GM18951 (cell line): Measurements from ENCODE around the gene NEU4.
"Not testable (repeated sequence)": the region's sequence is repeated elsewhere in the genome, so short reads cannot be mapped to it uniquely, and the experiment has no call there.

Experiments
- POLR2A ChIP-seq: IDR thresholded peaks from 4 replicates; pipeline ENCODE4 v1.6.1; 2011; ENCODE audit warnings: mild to moderate bottlenecking; ENCODE audit not compliant: insufficient read length, insufficient read depth; ENCODE audit errors: extremely low read depth
- in situ Hi-C: fragments of 300-500 bp; cut with MboI; formaldehyde crosslinking; loops from one replicate; pipeline ENCODE4 v1.12.0; 2022; ENCODE audit warnings: low sequenced_read_pairs, mixed read lengths, inconsistent platforms; ENCODE audit not compliant: unreplicated experiment

Gene NEU4, protein sequence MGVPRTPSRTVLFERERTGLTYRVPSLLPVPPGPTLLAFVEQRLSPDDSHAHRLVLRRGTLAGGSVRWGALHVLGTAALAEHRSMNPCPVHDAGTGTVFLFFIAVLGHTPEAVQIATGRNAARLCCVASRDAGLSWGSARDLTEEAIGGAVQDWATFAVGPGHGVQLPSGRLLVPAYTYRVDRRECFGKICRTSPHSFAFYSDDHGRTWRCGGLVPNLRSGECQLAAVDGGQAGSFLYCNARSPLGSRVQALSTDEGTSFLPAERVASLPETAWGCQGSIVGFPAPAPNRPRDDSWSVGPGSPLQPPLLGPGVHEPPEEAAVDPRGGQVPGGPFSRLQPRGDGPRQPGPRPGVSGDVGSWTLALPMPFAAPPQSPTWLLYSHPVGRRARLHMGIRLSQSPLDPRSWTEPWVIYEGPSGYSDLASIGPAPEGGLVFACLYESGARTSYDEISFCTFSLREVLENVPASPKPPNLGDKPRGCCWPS

DNA sequence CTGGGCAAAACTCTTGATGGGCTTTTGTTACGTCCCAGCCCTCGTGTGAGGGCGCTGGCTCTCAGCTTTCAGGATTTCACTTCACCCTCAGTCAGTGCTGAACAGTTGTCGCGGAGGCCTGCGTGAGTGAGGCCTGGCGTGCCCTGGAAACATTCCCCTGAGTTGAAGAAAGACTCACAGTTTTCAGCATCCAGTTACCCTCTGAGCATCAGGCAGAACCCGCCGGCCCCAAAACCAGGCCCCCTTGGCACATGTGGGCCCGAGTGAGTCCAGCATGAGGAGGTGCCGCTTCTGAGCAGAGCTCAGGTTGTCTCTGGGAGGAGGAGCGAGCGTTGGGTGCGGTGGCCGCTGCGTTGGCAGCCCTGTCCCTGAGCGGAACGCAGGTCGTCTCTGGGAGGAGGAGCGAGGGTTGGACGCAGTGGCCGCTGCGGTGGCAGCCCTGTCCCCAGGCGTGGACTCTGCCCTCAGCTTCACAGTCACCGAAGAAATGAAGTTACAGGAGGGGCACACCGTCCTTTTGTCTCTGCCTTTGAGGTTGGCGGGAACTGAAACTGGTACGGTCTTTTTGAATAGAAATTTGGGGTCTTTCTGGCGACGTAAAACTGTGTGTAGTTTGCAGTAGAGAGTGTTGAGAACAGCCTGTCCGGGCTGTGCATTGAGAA is at the start of gene NEU4:
NEU4 (plus strand) TSS at position 473 of the 662 bp plus-strand sequence. CDS start 5,292 bp downstream, outside the sequence.
- no peak for TF ChIP-seq POLR2A
- in situ Hi-C loops, result no loop called here

DNA sequence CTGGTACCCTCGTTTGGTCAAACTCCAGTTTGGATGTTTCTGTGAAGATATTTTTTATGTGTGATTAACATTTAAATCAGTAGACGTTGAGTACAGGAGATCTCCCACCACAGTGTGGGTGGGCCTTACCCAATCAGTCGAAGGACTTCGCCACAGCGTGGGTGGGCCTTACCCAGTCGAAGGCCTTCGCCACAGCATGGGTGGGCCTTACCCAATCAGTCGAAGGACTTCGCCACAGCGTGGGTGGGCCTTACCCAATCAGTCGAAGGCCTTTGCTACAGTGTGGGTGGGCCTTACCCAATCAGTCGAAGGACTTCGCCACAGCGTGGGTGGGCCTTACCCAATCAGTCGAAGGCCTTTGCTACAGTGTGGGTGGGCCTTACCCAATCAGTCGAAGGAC is 49.1 kb upstream of the NEU4 start:
- in situ Hi-C loops, result not testable (repeated sequence)

DNA sequence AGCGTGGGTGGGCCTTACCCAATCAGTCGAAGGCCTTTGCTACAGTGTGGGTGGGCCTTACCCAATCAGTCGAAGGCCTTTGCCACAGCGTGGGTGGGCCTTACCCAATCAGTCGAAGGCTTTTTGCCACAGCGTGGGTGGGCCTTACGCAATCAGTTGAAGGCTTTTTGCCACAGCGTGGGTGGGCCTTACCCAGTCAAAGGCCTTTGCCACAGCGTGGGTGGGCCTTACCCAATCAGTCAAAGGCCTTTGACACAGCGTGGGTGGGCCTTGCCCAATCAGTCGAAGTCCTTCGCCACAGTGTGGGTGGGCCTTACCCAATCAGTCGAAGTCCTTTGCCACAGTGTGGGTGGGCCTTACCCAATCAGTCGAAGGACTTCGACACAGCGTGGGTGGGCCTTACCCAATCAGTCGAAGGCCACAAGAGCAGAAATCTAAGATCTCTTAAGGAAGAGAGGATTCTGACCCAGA is 48.7 kb upstream of the NEU4 start:
- in situ Hi-C loops, result no loop called here
- no peak for TF ChIP-seq POLR2A

DNA sequence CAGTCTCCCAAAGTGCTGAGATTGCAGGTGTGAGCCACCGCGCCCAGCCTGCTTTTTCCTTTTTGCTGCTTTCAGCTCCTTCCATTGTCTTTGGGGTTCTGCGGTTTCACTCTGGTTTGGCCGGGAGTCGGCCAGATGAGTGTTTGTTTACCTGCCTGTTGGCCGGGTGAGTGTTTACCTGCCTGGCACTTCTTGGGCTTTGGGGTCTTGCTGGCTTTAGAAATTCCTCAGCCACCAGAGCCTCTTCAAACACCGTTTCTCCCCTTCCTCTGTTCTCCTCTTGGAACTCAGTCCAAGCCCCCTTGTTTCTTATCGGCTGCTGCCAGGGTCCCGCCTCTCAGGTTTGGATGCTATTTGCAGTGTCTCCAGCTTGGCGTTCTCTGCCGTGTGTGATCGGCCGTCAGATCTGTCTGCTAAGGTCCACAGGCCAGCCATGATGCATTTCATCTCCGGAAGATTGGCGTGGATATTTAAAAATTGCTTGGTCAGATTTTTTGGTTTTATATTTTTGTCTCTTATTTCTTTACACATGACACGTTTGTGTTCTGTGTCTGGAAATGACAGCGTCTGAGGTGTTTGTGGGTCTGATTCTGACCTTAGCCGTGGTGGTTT is 46.6 kb upstream of the NEU4 start:
- TF ChIP-seq POLR2A, result no peak
- in situ Hi-C loops, result no loop called here

DNA sequence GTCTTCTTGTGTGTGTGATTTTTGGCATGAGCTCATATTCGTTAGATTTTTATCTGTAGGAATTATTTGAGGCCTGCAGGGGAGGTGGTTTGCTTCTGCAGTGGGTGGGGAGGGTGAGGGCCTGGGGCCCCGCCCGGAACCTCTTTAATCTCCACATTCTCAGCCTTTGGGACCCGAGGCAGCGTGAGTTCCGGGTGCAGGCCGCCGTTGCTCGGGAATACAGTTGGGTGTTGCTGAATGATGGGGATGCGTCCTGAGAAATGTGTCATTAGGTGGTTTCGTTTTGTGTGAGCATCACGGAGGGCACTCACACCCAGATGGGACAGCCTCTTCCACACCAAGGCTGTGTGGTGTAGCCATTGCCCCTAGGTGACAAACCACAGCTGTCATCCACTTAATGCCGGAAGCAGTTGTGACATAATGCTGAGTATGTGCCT is 46.0 kb upstream of the NEU4 start:
- in situ Hi-C loops, result no loop called here
- no peak for TF ChIP-seq POLR2A

DNA sequence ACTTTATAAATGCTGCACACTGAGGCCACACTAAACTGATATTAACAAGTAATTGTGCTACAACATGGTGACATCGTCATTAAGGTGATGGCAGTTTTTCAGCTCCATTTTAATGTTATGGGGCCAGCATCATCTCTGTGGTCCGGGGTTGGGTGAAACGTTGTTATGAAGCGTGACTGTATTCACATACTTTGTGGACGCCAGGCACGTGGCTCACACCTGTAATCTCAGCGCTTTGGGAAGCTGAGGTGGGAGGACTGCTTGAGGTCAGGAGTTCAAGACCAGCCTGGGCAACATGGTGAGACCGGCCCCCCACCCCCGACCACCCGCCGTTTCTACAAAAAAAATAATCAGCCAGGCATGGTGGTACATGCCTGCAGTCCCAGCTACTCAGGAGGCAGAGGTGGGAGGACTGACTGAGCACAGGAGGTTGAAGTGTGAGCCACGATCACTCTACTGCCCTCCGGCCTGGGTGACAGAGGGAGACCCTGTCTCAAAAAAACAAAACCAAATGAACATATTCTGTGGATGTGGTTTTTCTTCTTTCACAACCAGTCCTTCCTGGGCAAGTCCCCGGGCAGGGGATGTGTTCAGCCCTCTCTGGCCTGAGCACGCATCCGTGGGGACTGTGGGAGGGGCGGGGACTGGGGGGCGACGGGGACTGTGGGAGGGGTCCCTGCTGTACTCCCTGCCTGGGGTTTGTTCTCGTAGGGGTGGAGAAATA is 45.3 kb upstream of the NEU4 start:
- in situ Hi-C loops, result no loop called here

DNA sequence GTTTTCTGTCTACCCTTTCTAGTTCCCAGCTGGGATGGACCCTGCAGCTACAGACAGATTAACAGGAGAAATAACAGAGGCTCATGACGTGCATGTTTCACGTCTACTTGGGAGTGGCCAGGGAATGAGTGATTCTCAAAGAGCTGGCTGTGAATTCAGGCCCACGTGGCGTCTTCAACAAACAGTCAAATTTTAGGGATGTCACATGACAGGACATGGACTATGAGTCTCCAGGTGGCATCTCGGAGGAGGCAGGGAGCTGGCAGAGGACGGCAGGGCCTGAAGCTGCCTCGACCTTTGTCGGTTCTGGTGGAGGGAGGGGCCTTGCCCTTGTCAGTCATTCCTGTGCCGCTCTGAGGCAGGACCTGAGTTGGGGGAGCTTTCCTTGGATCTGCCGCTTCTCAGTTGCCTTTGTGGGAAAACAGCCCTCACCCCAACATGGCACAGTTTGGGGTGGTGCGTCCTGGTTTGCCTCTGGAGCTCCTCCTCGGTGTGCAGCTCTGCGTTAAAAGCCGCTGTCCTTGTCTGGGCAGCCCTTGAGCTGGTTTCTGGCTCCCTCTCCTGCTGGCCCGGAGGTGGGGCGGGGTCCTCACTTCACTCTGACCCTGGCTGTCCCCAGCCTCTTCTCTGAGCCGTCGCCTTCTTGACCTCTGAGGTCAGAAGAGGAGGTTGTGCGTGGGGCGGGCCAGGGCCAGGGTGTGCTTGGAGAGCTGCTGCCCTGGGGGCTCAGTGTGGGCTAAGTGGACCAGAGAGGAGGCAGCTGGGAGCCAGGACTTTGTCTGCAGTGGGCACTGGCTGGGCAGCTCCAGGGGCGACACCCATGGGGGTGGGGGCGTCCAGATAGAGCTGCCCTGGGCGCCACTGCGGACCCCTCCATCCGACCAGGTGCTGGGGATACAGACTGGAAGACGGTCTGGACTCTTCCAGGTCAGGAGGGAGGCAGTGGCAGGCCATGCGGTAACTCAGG is 44.4 kb upstream of the NEU4 start:
- in situ Hi-C loops, result no loop called here
- no peak for TF ChIP-seq POLR2A

More for the DNA sequence above, 45.3 kb upstream of the NEU4 start:
- no peak for TF ChIP-seq POLR2A

DNA sequence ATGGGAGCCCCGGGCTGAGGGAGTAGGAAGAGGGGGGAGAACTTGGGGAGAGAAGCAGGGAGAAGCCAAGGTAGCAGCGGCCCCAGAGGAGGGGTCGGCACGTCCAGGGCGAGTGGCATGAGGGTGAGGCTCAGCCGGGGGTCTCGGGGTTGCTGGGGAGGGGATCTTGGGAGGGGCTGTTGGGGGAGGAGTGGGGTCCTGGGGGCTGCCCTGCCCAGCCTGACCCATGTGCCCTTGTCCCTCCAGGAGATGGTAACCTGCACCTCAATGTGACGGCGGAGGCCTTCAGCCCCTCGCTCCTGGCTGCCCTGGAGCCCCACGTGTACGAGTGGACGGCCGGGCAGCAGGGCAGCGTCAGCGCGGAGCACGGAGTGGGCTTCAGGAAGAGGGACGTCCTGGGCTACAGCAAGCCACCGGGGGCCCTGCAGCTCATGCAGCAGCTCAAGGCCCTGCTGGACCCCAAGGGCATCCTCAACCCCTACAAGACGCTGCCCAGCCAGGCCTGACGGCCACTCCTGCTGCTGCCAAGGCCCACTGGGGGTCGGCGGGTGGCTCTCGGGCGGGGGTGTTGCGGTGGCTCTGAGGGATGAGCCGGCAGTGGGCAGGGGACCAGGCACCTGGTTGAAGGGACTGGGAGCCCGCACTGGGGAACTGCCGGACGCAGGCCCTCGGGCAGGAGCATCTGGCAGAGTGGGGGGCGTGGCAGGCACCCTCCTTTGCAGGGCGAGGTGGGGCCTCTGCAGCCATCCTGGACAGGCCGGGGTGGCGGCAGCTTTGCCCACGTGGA is 41.3 kb upstream of the NEU4 start:
- no peak for TF ChIP-seq POLR2A
- in situ Hi-C loops, result no loop called here

DNA sequence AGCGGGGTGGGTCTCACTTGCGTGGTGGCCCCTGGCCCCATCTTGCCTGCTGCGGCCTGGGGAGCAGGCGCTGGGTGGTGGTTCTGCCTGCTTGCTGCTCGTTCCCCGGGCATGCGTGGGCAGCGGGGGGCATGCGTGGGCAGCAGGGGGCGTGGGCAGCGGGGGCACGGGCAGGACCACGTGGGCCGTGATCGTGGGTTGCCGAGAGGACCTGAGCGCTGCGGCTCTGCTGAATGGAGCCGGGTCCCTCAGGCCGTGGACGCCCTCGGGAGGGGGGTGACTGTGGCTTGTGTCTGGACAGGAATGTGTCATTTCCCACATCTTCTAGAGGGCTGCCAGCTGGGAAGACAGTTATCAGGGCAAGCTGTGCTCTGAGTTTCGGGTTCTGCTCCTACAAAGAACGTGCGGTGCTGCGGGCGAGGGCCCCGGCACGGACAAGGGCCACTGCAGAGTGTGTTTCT is 40.7 kb upstream of the NEU4 start:
- no peak for TF ChIP-seq POLR2A
- in situ Hi-C loops, result no loop called here

DNA sequence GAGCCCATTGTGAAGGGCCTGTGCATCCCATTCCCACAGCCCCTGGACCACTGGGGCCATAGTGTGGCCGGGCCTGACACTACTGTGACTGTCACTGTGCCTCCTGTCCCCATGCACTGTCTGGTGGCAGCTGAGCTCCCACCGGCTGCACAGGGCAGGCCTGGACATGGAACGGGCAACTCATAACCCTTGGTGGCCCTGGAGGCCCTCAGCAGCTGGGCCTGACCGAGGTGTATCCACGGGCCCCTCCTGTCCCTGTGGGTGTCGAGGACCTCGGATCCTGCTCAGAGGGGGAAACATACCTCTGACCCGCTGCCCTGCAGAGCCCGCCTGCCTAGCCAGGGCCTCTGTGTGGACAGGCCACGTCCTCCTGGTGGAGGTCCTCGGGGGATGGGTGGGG is 40.1 kb upstream of the NEU4 start:
- in situ Hi-C loops, result no loop called here

DNA sequence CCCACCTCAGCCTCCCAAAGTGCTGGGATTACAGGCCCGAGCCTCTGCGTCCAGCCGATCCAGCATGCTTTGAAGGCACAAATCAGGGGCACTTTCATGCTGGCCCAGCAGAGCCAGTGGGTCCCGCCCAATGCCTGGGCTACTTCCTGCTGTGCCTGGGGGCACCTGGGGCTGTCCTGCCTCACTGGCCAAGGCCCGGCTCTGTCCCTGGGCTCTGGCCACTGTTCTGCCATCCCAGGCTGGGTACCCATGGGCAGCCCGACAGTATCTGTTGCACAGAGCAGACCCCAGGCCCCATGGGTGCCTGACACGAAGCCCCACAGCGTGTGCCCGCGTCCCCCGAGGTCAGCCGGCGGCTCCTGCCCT is 39.2 kb upstream of the NEU4 start:
- no peak for TF ChIP-seq POLR2A
- in situ Hi-C loops, result no loop called here

More for the DNA sequence above, 40.1 kb upstream of the NEU4 start:
- TF ChIP-seq POLR2A, result no peak
